Activated B cell treated with CpG ODN at 0.5 μM for 24 hours (primary cell): Measurements from ENCODE around the gene PLS1. TPM values are rescaled to one million over a fixed set of nuclear protein-coding genes. Genes with fewer than 3 reads are reported as not detected.

Source experiments
- ATAC-seq: fragments of 200-7000 bp; cut with Tn5 transposase; one replicate; pipeline ENCODE4 v1.10.0; 2021; ENCODE audit warnings: low read depth, mild to moderate bottlenecking, moderate library complexity
- CTCF ChIA-PET: fragments of 350-600 bp; sonication (Branson Sonifier 250); formaldehyde crosslinking; loops from one replicate; lab custom pipeline; 2021; ENCODE audit warnings: antibody characterized with exemption; lab: Charles Lee
- POLR2A ChIA-PET: fragments of 350-600 bp; sonication (Branson Sonifier 250); formaldehyde crosslinking; loops from one replicate; lab custom pipeline; 2021; ENCODE audit warnings: antibody characterized with exemption; lab: Charles Lee
- DNase-seq: peaks from one replicate; pipeline ENCODE4 v3.0.0; 2022
- H3K27ac Mint-ChIP-seq: one replicate; pipeline ENCODE4 v1.8.0; 2020; ENCODE audit warnings: mixed read lengths
- H3K27me3 Mint-ChIP-seq: one replicate; pipeline ENCODE4 v1.8.0; 2021; ENCODE audit warnings: mixed read lengths
- H3K36me3 Mint-ChIP-seq: one replicate; pipeline ENCODE4 v1.8.0; 2021; ENCODE audit warnings: low read depth, mixed read lengths
- H3K4me1 Mint-ChIP-seq: one replicate; pipeline ENCODE4 v1.8.0; 2021; ENCODE audit warnings: mixed read lengths
- H3K4me3 Mint-ChIP-seq: one replicate; pipeline ENCODE4 v1.8.0; 2020; ENCODE audit warnings: mild to moderate bottlenecking, mixed read lengths
- H3K9me3 Mint-ChIP-seq: one replicate; pipeline ENCODE4 v1.8.0; 2020; ENCODE audit warnings: mixed read lengths
- CTCF ChIP-seq: fragments of 200-600 bp; IDR thresholded peaks from one replicate; pipeline ENCODE4 v1.8.0; 2022; ENCODE audit warnings: antibody characterized with exemption, mild to moderate bottlenecking
- intact Hi-C: fragments of 100-400 bp; cut with micrococcal nuclease; formaldehyde crosslinking; loops from one replicate; pipeline ENCODE4 v1.15.1; 2024
- total RNA-seq: library from RNA; stranded (reverse); gene quantifications from 2 replicates; pipeline ENCODE4 v1.2.3, GENCODE V29; 2022

PLS1 gene
- total RNA-seq, 1 donor from 2014 or later: 0.91 TPM

GRCh38 chr3:142650001-142650693 lies 54.0 kb downstream of the PLS1 start:
- CTCF ChIA-PET: no interaction called here

GRCh38 chr3:142651711-142652110 lies 55.5 kb downstream of the PLS1 start:
- POLR2A ChIA-PET: no interaction called here
- CTCF ChIA-PET: no interaction called here
- Mint-ChIP-seq H3K27me3 (no peaks in the 10 kb centered on the region), H3K4me3 (no peak overlapping the region), H3K9me3 (no peaks in the 10 kb centered on the region), H3K27ac (no peak overlapping the region), H3K36me3 (no peaks in the 10 kb centered on the region), H3K4me1 (peaks cover 2% of the 10 kb centered on the region)
- no peak for DNase-seq
- intact Hi-C loops: no loop called here
- TF ChIP-seq CTCF: no peak
- ATAC-seq: no peak

More at GRCh38 chr3:142650001-142650693, 54.0 kb downstream of the PLS1 start:
- no peaks in the 10 kb centered on the region for H3K4me1 Mint-ChIP-seq
- TF ChIP-seq CTCF: no peak
- DNase-seq: no peak
- H3K36me3 Mint-ChIP-seq: no peaks in the 10 kb centered on the region
- H3K4me3 Mint-ChIP-seq: no peak overlapping the region
- H3K27me3 Mint-ChIP-seq: no peaks in the 10 kb centered on the region
- ATAC-seq: no peak
- intact Hi-C loops: no loop called here
- no peaks in the 10 kb centered on the region for H3K9me3 Mint-ChIP-seq
- no peak overlapping the region for H3K27ac Mint-ChIP-seq
- POLR2A ChIA-PET: no interaction called here

- Mint-ChIP-seq H3K4me3 (no peak overlapping the region), H3K27me3 (no peaks in the 10 kb centered on the region), H3K4me1 (peaks cover 2% of the 10 kb centered on the region), H3K9me3 (no peaks in the 10 kb centered on the region), H3K36me3 (no peaks in the 10 kb centered on the region), H3K27ac (no peak overlapping the region)
- DNase-seq (no peak), ATAC-seq (no peak)
- no peak for TF ChIP-seq CTCF
- intact Hi-C loops: no loop called here
- ChIA-PET CTCF (no interaction called here), POLR2A (no interaction called here)
Observed at GRCh38 chr3:142652826-142653292, 56.7 kb downstream of the PLS1 start.

GRCh38 chr3:142656575-142656974 lies 60.4 kb downstream of the PLS1 start:
- no peak for ATAC-seq
- Mint-ChIP-seq H3K4me1 (peaks cover 2% of the 10 kb centered on the region), H3K27ac (no peak overlapping the region), H3K9me3 (no peaks in the 10 kb centered on the region), H3K36me3 (no peaks in the 10 kb centered on the region), H3K27me3 (no peaks in the 10 kb centered on the region), H3K4me3 (no peak overlapping the region)
- TF ChIP-seq CTCF: no peak
- intact Hi-C loops: no loop called here
- DNase-seq: no peak
- ChIA-PET CTCF (no interaction called here), POLR2A (no interaction called here)

GRCh38 chr3:142657033-142657432 lies 60.8 kb downstream of the PLS1 start:
- ChIA-PET CTCF (no interaction called here), POLR2A (no interaction called here)
- ATAC-seq (no peak), DNase-seq (no peak)
- H3K27me3 Mint-ChIP-seq: no peaks in the 10 kb centered on the region
- intact Hi-C loops: no loop called here
- no peak overlapping the region for H3K27ac Mint-ChIP-seq
- H3K36me3 Mint-ChIP-seq: no peaks in the 10 kb centered on the region
- no peaks in the 10 kb centered on the region for H3K9me3 Mint-ChIP-seq
- no peak overlapping the region for H3K4me3 Mint-ChIP-seq
- H3K4me1 Mint-ChIP-seq: peaks cover 2% of the 10 kb centered on the region
- no peak for TF ChIP-seq CTCF
